Measurements from ENCODE around the gene ZFP90. TPM values are rescaled to one million over a fixed set of nuclear protein-coding genes. Genes with fewer than 3 reads are reported as not detected.

The ZFP90 gene
- total RNA-seq, 1 donor from 2014 or later: 18.8 TPM

- H3K27ac Mint-ChIP-seq: peak overlapping the region; percentile 36
- H3K4me1 Mint-ChIP-seq: peaks cover 24% of the 10 kb centered on the region
- no peaks in the 10 kb centered on the region for H3K27me3 Mint-ChIP-seq
- no peak for DNase-seq
- intact Hi-C loops (cut with micrococcal nuclease): no loop called here
- ATAC-seq (ENCODE audit: low read depth): no peak
- no peak for TF ChIP-seq CTCF (IDR thresholded peaks at IDR 0.05)
- CTCF ChIA-PET: interaction anchor here (1.9 kb wide), 1 partner anchor 64 kb away, joined by 12 read pairs; no protein-coding TSS in a partner anchor
- H3K36me3 Mint-ChIP-seq (ENCODE audit: low read depth): peaks cover 1% of the 10 kb centered on the region
- no peaks in the 10 kb centered on the region for H3K9me3 Mint-ChIP-seq
- POLR2A ChIA-PET: no interaction called here
- H3K4me3 Mint-ChIP-seq: peak overlapping the region; percentile 57
These were observed 12.8 kb upstream of the ZFP90 start for GRCh38 chr16:68526143-68526781.

DNA sequence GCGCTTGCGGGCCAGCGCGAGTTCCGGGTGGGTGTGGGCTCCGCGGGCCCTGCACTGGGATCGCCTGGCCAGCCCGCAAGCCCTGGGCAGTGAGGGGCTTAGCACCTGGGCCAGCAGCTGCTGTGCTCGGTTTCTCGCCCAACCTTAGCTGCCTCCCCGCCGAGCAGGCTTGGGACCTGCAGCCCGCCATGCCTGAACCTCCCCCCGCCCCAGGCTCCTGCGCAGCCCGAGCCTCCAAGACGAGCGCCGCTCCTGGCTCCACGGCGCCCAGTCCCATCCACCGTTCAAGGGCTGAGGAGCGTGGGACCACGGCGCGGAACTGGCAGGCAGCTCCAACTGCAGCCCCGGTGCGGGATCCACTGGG lies 12.3 kb upstream of the ZFP90 start:
- no peaks in the 10 kb centered on the region for H3K9me3 Mint-ChIP-seq
- no peak overlapping the region for H3K4me3 Mint-ChIP-seq
- no peak for TF ChIP-seq CTCF (IDR thresholded peaks at IDR 0.05)
- intact Hi-C loops (cut with micrococcal nuclease): no loop called here
- no peak overlapping the region for H3K27ac Mint-ChIP-seq
- CTCF ChIA-PET: interaction anchor here (0.7 to 3.7 kb wide), 6 partner anchors 13 to 604 kb away, joined by 3 to 51 read pairs (median 8); no protein-coding TSS in a partner anchor
- DNase-seq (no peak), ATAC-seq (ENCODE audit: low read depth) (no peak)
- H3K27me3 Mint-ChIP-seq: no peaks in the 10 kb centered on the region
- H3K36me3 Mint-ChIP-seq (ENCODE audit: low read depth): peaks cover 1% of the 10 kb centered on the region
- H3K4me1 Mint-ChIP-seq: peaks cover 24% of the 10 kb centered on the region
- POLR2A ChIA-PET: no interaction called here

DNA sequence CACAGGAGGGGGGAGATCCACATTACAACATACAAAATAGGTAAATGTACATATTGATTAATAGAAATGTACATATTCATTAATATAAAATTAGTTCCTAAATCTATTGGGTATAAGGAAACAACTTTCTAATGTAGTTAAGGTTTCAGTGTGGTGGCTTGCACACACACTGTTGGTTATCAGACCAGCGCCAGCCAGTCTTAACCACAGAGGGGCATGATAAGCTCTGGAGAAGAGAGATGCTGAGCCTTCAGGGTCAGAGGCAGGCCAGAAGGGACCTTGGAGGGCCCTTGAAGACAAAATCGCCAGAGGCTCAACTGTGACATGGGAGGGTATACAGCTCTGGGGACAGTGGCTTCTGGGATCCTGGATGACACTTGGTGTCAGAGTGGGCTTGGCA lies 10.9 kb upstream of the ZFP90 start:
- ChIA-PET CTCF (interaction anchor here (0.9 to 3.7 kb wide), 13 partner anchors 10 to 1295 kb away, joined by 3 to 51 read pairs (median 4); no protein-coding TSS in a partner anchor), POLR2A (interaction anchor here (0.6 to 1.5 kb wide), 3 partner anchors 12 to 438 kb away, joined by 3 to 7 read pairs (median 5); partner anchors contain the start of gene TANGO6)
- intact Hi-C loops (cut with micrococcal nuclease): loop anchor here (1.0 to 2.0 kb wide), 6 partner anchors 65 to 759 kb away; no protein-coding TSS in a partner anchor
- ATAC-seq (ENCODE audit: low read depth): no peak
- no peak for DNase-seq
- H3K4me3 Mint-ChIP-seq: no peak overlapping the region
- H3K4me1 Mint-ChIP-seq: peaks cover 24% of the 10 kb centered on the region
- no peak overlapping the region for H3K27ac Mint-ChIP-seq
- H3K9me3 Mint-ChIP-seq: no peaks in the 10 kb centered on the region
- H3K36me3 Mint-ChIP-seq (ENCODE audit: low read depth): peaks cover 1% of the 10 kb centered on the region
- no peaks in the 10 kb centered on the region for H3K27me3 Mint-ChIP-seq
- TF ChIP-seq CTCF (IDR thresholded peaks at IDR 0.05): no peak

GRCh38 chr16:68528686-68529379 lies 10.3 kb upstream of the ZFP90 start:
- ChIA-PET CTCF (interaction anchor here (0.6 to 3.7 kb wide), 19 partner anchors 9 to 1294 kb away, joined by 3 to 51 read pairs (median 4); no protein-coding TSS in a partner anchor), POLR2A (interaction anchor here (0.6 to 2.5 kb wide), 6 partner anchors 11 to 604 kb away, joined by 3 to 8 read pairs (median 6); partner anchors contain the start of genes CHTF8, TANGO6 and UTP4)
- intact Hi-C loops (cut with micrococcal nuclease): loop anchor here (1.0 to 2.0 kb wide), 6 partner anchors 64 to 758 kb away; no protein-coding TSS in a partner anchor
- no peak for TF ChIP-seq CTCF (IDR thresholded peaks at IDR 0.05)
- DNase-seq (peak; percentile 81), ATAC-seq (ENCODE audit: low read depth) (peak; percentile 82)
- Mint-ChIP-seq H3K4me3 (peak overlapping the region; percentile 88), H3K27me3 (no peaks in the 10 kb centered on the region), H3K36me3 (ENCODE audit: low read depth) (peaks cover 2% of the 10 kb centered on the region), H3K27ac (peak overlapping the region; percentile 63), H3K4me1 (peaks cover 24% of the 10 kb centered on the region), H3K9me3 (no peaks in the 10 kb centered on the region)

DNA sequence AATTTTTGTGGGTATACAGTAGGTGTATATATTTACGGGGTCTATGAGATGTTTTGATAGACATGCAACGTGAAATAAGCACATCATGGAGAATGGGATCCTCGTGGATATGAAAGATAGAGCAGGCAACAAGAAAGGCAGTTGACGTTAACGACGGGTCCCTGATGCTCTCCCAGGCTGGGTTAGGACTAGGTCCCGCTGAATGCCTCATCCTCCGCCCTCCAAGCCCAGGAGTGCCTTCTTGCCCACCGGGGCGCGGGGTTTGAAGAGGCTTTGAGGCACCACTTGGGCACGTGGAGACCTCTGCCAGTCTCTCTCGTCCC lies 9.5 kb upstream of the ZFP90 start:
- Mint-ChIP-seq H3K36me3 (ENCODE audit: low read depth) (peaks cover 4% of the 10 kb centered on the region), H3K9me3 (no peaks in the 10 kb centered on the region), H3K27ac (peak overlapping the region; percentile 83), H3K4me3 (peak overlapping the region; percentile 88), H3K27me3 (no peaks in the 10 kb centered on the region), H3K4me1 (peaks cover 24% of the 10 kb centered on the region)
- ChIA-PET POLR2A (interaction anchor here (0.6 to 2.5 kb wide), 7 partner anchors 9 to 603 kb away, joined by 3 to 8 read pairs (median 6); partner anchors contain the start of genes CHTF8, UTP4 and ZFP90), CTCF (interaction anchor here (0.8 to 3.7 kb wide), 10 partner anchors 9 to 759 kb away, joined by 3 to 51 read pairs (median 4); no protein-coding TSS in a partner anchor)
- intact Hi-C loops (cut with micrococcal nuclease): loop anchor here (2.0 kb wide), 1 partner anchor 63 kb away; no protein-coding TSS in a partner anchor
- DNase-seq (no peak), ATAC-seq (ENCODE audit: low read depth) (peak; percentile 21)
- no peak for TF ChIP-seq CTCF (IDR thresholded peaks at IDR 0.05)
